Esophagus squamous epithelium (tissue), 5 donors: Measurements from ENCODE around the gene CT47C1. TPM values are rescaled to one million over a fixed set of nuclear protein-coding genes. Genes with fewer than 3 reads are reported as not detected.

Source experiments
- DNase-seq: peaks from one replicate; lab custom pipeline; 2025; lab: John Stamatoyannopoulos, UW
- H3K27ac ChIP-seq, 4 donors: fragments of 200-600 bp; sonication (generic); one replicate each; pipeline ENCODE4 v1.5.1; 2016 to 2019; ENCODE audit warnings: mild to moderate bottlenecking in 1 of 4
- H3K27me3 ChIP-seq, 4 donors: fragments of 200-600 bp; sonication (generic); 1 replicate in 3 of 4; 2 replicates in 1 of 4; pipeline versions ENCODE4 v1.5.1 to v1.6.0; 2017 to 2021; ENCODE audit warnings: antibody characterized with exemption in 1 of 4
- H3K36me3 ChIP-seq, 3 donors: fragments of 200-600 bp; sonication (generic); one replicate each; pipeline ENCODE4 v1.5.1; 2016 to 2019
- H3K4me1 ChIP-seq, 3 donors: fragments of 200-600 bp; sonication (generic); one replicate each; pipeline ENCODE4 v1.5.1; 2017 to 2019
- H3K4me3 ChIP-seq, 4 donors: fragments of 200-600 bp; sonication (generic); 1 replicate in 3 of 4; 2 replicates in 1 of 4; pipeline ENCODE4 v1.5.1; 2016 to 2019; ENCODE audit warnings: mild to moderate bottlenecking in 2 of 4, moderate library complexity in 1 of 4
- H3K9me3 ChIP-seq, 3 donors: fragments of 200-600 bp; sonication (generic); one replicate each; pipeline ENCODE4 v1.5.1; 2016 to 2019
- POLR2A ChIP-seq, 4 donors: fragments of 450-650 bp; IDR thresholded peaks; one replicate each; pipeline ENCODE4 v1.6.1; 2017; ENCODE audit warnings: antibody characterized with exemption in 4 of 4, mild to moderate bottlenecking in 4 of 4, moderate library complexity in 3 of 4
- WGBS, 2 donors: methylation state at CpG; one replicate each; pipeline ENCODE4 v1.1.5; 2018; 5-methylcytosine and 5-hydroxymethylcytosine counted together
- intact Hi-C: fragments of 100-400 bp; cut with DNase I; formaldehyde crosslinking; loops from one replicate; pipeline ENCODE4 v1.15.0; 2022
- total RNA-seq, 4 donors: library from RNA; depleted of rRNA; stranded (reverse); fragments of >200 nt; gene quantifications; one replicate each; pipeline ENCODE4 v1.1.0, GENCODE V29; 2016
- TF ChIP-seq, protein P1 (sequence below), 6 experiments: fragments of 450-650 bp in 4 of 6; fragments of 200-600 bp in 2 of 6; sonication (generic) in 2 of 6; IDR thresholded peaks; one replicate each; pipeline ENCODE4 v1.5.1; 2016 to 2019; ENCODE audit warnings: antibody characterized with exemption in 6 of 6, mild to moderate bottlenecking in 4 of 6, moderate library complexity in 4 of 6
- donor health status: DM: yes; HTN: yes; CAD: no.

The CT47C1 gene
- total RNA-seq, 4 donors from 2014 or later: not detected

DNA sequence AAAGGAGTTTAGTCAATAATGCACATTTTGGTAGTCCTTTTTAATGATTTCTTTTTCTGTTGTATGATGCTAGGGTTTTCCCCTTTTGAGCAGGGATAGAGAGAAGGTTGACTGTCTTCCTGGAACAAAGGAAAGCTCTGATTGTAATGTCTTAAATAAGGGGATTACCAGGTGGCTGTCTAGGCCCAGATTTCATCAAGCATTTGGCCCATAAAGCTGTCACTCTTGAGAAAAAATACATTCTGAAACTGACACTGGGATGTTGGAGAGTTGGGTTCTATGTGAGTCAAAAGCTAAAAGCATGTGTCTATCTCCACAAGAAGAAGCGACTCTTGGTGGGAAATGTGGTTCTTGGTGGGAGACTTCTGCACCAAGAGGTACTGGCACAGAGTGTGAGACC, 28.4 kb downstream of the CT47C1 start:
- intact Hi-C loops: no loop called here

DNA sequence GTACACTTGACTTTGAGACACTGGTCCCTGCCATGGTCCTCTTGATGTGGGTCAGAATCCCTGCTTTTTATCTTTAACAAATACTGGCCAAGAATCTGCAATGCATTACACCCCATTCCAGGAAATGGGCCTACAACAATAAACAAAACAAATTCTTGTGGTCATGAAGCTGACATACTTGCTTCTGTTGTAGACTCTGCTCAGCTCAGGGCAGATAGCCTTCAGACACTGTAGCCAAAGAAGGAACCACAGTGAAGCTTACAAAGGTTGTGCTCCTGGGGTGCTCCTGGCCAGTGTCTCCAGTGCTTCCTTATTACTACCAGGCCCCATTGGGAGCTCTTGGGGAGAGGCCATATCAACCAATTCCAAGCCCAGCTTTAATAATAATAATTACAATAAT, 33.0 kb downstream of the CT47C1 start:
- H3K36me3 ChIP-seq: no peaks in the 10 kb centered on the region
- H3K9me3 ChIP-seq: no peaks in the 10 kb centered on the region
- H3K4me3 ChIP-seq: no peak overlapping the region
- H3K4me1 ChIP-seq: no peaks in the 10 kb centered on the region
- H3K27me3 ChIP-seq: peaks cover 0 to 7% (median 0%) of the 10 kb centered on the region in 4 donors
- no peak overlapping the region for H3K27ac ChIP-seq
- intact Hi-C loops: no loop called here
- DNase-seq: no peak
- TF ChIP-seq POLR2A (IDR thresholded peaks at IDR 0.05): no peak
- TF ChIP-seq, protein P1, sequence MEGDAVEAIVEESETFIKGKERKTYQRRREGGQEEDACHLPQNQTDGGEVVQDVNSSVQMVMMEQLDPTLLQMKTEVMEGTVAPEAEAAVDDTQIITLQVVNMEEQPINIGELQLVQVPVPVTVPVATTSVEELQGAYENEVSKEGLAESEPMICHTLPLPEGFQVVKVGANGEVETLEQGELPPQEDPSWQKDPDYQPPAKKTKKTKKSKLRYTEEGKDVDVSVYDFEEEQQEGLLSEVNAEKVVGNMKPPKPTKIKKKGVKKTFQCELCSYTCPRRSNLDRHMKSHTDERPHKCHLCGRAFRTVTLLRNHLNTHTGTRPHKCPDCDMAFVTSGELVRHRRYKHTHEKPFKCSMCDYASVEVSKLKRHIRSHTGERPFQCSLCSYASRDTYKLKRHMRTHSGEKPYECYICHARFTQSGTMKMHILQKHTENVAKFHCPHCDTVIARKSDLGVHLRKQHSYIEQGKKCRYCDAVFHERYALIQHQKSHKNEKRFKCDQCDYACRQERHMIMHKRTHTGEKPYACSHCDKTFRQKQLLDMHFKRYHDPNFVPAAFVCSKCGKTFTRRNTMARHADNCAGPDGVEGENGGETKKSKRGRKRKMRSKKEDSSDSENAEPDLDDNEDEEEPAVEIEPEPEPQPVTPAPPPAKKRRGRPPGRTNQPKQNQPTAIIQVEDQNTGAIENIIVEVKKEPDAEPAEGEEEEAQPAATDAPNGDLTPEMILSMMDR (IDR thresholded peaks at IDR 0.05): no peak

More for the DNA sequence above, 28.4 kb downstream of the CT47C1 start:
- WGBS, 2 donors: 29 to 77% methylated on average over 1 of the region's 1 CpG
- Histone ChIP-seq H3K4me1 (no peaks in the 10 kb centered on the region), H3K4me3 (no peak overlapping the region), H3K36me3 (no peaks in the 10 kb centered on the region), H3K27me3 (no peaks in the 10 kb centered on the region), H3K9me3 (no peaks in the 10 kb centered on the region), H3K27ac (no peak overlapping the region)
- no peak for TF ChIP-seq POLR2A (IDR thresholded peaks at IDR 0.05)
- TF ChIP-seq, protein P1 (IDR thresholded peaks at IDR 0.05): no peak
- no peak for DNase-seq

- no peak for DNase-seq
- Histone ChIP-seq H3K36me3 (no peaks in the 10 kb centered on the region), H3K27me3 (peaks cover 0 to 7% (median 0%) of the 10 kb centered on the region in 4 donors), H3K9me3 (no peaks in the 10 kb centered on the region), H3K4me1 (no peaks in the 10 kb centered on the region), H3K27ac (no peak overlapping the region), H3K4me3 (no peak overlapping the region)
- TF ChIP-seq POLR2A (IDR thresholded peaks at IDR 0.05): no peak
- TF ChIP-seq, protein P1 (IDR thresholded peaks at IDR 0.05): no peak
- intact Hi-C loops: no loop called here
Observed at GRCh38 chrX:119107206-119107605, 34.4 kb downstream of the CT47C1 start.

DNA sequence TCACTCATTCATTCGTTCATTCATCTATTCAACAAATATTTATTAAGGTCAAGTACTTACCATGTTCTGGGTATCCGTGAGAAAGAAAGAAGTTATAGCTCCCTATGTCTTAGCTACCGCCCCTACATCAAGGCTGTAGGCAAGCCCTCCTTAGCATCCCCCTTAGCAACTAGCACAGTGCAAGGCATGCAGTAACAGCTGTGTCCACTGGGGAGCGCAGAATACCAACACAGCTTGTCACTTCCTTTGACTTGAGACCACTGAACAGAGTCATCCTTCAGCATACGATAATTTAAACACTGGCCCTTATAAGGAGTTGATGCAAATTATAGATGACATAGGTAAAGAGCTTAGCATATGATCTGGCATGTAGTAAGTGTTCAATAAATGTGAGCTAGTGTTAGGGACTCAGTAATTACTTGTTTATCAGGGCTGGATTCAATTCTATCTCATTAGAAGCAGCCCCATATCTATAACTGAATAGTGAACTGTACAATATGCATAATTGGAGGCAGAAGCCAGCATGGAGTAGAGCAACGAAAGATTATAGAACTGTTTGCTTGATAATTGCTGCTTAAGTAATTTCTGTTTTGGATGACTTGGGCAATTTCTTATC, 46.1 kb downstream of the CT47C1 start:
- no peaks in the 10 kb centered on the region for H3K4me1 ChIP-seq
- no peak overlapping the region for H3K27ac ChIP-seq
- 13 to 16% methylated on average over 6 of the region's 6 CpGs for WGBS, 2 donors
- H3K4me3 ChIP-seq: no peak overlapping the region
- H3K27me3 ChIP-seq: no peaks in the 10 kb centered on the region
- H3K36me3 ChIP-seq: no peaks in the 10 kb centered on the region
- H3K9me3 ChIP-seq: no peaks in the 10 kb centered on the region
- intact Hi-C loops: no loop called here
- DNase-seq: no peak
- TF ChIP-seq, protein P1 (IDR thresholded peaks at IDR 0.05): peak in 5 of 6 experiments; percentile 42 to 67 (median 52)
- no peak for TF ChIP-seq POLR2A (IDR thresholded peaks at IDR 0.05)

- intact Hi-C loops: no loop called here
Observed at GRCh38 chrX:119121341-119121740, 48.5 kb downstream of the CT47C1 start.

More at GRCh38 chrX:119121341-119121740, 48.5 kb downstream of the CT47C1 start:
- no peak overlapping the region for H3K27ac ChIP-seq
- TF ChIP-seq, protein P1 (IDR thresholded peaks at IDR 0.05): no peak
- no peak for TF ChIP-seq POLR2A (IDR thresholded peaks at IDR 0.05)
- no peak for DNase-seq
- H3K27me3 ChIP-seq: no peaks in the 10 kb centered on the region
- H3K4me3 ChIP-seq: no peak overlapping the region
- no peaks in the 10 kb centered on the region for H3K36me3 ChIP-seq
- no peaks in the 10 kb centered on the region for H3K9me3 ChIP-seq
- H3K4me1 ChIP-seq: no peaks in the 10 kb centered on the region
- WGBS, 2 donors: 95 to 100% methylated on average over 1 of the region's 1 CpG

Other genes starting within 250 kb of the CT47C1 start
- not detected for gene ZCCHC12, start 249.2 kb upstream of the CT47C1 start, total RNA-seq
- 1 to 10 TPM in 2 of 4 donors, under 1 TPM in 2; 0.27 to 4.8 (median 1.2) TPM for gene LONRF3, start 98.4 kb upstream of the CT47C1 start, total RNA-seq
- not detected for gene KIAA1210, start 54.8 kb downstream of the CT47C1 start, total RNA-seq
- gene PGRMC1, start 163.3 kb downstream of the CT47C1 start, total RNA-seq: 100 to 1,000 TPM in 1 of 4 donors, 10 to 100 TPM in 3; 50.5 to 105 (median 68.3) TPM